Measurements from ENCODE around the gene STS. TPM values are rescaled to one million over a fixed set of nuclear protein-coding genes. Genes with fewer than 3 reads are reported as not detected.
"Not testable (repeated sequence)": the region's sequence is repeated elsewhere in the genome, so short reads cannot be mapped to it uniquely, and the experiment has no call there.

STS gene
- total RNA-seq, 1 experiment from 2014 or later = 1.9 TPM

DNA sequence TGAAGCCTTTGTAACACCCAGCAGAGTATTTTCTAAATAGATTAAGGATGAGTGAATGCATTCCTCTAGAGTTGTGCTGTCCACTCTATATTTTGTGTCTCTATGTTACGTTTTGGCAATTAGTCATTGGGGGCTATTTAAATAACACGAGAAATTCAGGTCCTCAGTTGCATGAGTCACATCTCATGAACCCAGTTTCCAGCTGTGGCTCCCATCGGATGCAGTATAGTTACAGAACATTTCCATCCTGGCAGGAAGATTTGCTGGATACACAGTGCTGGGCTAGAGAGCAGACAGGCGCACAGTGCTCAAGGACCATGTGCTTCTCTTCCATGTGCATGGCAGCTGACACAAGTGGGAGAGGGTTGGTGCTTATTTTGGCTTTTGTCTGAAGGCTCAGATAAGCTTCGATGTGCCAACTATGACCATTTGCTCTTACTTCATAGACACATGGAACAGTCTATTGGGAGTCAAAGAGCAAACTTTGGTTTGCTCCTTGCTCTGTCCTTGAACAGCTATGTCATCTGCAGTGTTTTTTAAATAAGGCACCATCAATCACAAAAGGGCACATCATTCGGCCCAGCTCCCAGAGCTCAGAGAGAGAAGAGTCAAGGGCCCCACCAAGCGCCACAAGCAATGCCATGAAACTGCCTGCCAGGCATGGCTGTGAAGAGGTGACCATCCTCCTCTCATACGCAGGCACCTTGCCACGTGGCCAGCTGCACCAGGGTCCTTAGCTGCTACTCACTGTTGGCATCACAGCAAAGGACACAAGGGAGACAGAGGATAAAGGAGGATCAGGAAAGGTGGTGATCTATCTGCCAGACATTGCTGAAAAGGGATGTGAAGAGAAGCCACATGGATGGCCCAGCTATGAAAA lies 8.1 kb upstream of the STS start:
- DNase-seq (ENCODE audit: low spot score) = peak; percentile 69

DNA sequence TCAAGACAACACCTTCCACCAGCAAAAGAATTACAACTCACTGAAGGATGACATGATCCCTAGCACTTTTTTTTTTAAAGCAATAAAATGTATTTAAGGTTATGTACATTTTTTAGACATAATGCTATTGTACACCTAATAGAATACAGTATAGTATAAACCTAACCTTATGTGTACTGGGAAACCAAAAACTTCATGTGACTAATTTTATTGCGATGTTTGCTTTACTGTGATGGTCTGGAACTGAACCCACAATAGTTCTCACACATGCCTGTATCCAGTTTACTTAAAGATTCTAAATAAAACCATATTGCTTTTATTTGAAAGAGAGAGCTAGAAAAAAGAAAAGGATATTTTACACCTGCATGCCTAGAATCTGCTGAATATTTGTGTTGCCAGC lies 4.4 kb upstream of the STS start:
- DNase-seq (ENCODE audit: low spot score) = no peak

DNA sequence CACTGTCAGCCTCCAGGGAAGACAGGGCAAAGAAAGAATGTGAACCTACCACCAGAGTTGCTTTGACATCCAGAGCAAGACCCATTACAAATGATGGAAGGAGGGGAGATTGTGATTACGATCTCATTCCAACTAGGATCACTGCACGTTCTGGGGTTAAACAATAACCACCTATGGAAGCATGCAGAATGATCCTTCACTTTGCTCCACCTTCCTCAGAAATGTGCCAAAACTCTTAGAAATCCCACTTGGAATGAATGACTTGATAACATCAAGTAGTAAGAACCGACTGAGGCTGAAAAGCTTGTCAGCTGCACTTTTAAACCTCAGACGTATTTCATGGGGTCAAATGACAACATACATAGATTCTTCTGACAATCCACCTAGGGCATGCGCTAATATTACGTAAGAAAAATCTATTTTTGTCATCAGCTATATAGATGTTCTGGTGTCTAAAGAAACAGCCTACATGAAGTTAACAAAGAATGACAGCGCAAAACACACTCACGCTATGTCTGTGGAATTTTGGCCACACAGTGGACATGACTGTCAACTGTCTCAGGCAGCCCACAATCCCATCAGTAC lies 3.5 kb upstream of the STS start:
- no peak for DNase-seq (ENCODE audit: low spot score)

DNA sequence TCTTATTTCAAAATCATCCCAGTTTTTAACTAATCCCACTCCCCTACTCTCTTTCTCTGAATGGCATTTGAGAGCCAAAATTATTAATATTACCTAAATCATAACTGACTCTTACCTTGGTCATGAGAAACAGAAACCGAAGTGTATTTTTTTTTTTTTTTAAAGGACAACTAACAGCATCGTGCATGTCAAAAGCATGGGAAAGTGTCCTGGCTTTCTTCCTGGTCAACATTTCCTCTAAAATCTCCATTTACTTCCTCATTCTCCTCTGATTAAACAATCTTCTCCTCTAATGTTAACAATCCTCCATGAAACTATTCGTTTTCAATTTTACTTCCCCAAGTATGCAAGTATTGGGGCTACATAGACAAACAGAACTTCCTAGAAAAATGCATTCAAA lies 2.1 kb upstream of the STS start:
- no peak for DNase-seq (ENCODE audit: low spot score)

DNA sequence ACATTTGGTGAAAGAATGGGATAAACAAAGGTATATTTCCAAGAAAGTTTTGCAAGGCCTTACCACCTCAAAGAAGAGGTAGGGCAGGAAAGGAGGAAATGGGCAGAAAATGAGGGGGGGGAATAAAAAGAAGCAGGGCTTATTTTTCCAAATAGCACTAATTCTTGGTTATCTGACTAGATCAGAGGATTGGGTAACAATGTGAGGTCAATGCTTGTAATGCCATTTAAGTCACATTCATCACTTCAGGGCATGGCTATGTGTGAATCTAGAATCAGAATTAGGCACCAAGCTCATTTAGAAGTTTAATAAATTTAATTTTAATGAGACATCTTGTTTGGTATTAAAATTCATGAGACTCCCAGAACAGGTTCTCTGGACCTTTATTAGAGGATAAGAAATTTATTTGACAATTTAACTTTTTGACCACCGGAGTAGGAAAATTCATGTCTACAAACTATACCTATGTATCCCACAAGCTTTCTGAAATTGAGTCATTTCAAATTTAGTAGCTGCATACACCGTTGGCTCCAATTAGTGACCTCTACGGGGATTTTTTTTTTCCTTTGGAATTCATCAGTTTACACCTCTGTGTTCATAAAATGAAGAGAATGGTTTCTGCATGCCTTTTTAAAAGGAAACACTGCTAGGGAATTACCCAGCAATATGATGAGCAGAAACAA lies 1.4 kb upstream of the STS start:
- no peak for DNase-seq (ENCODE audit: low spot score)

DNA sequence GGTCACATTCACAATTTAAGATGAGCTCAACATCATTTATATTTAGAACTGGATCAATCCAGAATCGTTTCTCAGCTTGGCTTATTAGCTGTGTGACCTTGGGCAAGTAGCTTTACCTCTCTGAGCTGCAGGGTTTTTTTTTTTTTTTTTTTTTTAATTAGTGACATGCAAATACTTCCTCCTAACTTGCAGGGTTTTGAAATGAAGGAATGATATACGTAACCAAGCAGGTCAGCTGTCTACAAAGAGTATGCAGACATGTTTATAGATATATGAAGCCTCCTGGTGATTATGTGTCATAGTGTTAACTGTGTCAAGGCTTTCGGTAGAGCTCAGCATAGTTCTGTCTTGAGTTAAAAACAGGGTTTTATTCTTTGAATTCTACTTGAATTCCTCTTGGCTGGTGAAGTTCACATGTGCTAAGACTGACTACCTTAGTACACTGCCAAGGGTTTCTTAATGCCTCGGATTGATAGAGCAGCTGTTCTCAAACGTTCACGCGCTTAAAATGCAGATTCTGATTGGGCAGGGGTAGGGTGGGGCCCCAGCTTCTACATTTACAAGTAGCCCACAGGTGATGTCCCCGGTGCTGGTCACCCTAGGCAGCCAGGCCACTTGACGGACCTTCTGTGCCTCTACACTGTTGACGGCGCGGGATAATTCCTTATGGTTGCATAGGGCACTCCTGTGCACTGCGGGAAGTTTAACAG lies 654 bp upstream of the STS start:
- DNase-seq (ENCODE audit: low spot score) = peak; percentile 2

DNA sequence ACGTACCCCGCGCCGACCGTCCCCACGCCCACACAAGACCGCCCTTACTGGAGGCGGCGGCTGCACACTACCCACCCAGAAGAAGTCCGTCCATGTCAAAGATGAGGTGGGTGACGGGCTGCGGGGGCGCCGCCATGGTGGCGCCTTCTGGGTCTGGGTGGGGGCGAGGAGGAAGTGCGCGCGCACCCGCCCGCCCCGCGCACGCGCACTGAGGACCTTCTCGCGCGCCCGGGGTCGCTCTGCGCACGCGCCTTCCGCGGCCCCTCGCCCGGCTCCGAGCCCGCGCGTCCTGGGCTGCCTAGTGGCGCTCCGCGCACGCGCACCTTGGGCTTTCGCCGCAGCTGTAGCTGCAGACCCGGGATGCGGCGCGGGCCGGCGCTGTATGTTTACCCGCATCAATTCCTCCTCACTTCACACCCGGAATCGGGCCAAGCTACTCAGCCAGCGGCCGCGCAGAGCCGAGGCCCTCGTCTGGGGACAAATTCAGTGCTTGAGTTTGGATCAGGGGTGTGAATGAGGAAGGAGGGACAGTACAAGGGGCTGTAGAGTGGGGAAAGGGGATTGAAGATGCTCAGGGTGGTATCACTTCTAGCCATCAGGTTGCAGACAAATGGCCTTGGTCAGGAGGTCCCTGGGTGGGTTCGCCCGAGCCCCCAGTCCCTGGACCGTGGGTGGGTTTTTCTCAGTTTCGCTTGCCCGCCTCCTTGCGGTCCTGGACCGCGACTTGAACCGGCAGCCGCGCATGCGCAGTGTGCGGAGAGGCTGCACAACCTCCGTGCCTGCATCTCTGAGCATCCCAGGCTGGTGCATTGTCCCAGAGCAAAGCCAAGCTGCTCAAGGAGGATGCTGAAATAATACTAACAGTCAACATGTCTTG lies 704 bp downstream of the STS start, which contains the start of gene PUDP:
Gene PUDP, minus strand, starts transcription at position 176 of the 877 bp plus-strand sequence. Its CDS starts 40 bp downstream, at position 136.
- DNase-seq (ENCODE audit: low spot score) = peak; percentile 73

DNA sequence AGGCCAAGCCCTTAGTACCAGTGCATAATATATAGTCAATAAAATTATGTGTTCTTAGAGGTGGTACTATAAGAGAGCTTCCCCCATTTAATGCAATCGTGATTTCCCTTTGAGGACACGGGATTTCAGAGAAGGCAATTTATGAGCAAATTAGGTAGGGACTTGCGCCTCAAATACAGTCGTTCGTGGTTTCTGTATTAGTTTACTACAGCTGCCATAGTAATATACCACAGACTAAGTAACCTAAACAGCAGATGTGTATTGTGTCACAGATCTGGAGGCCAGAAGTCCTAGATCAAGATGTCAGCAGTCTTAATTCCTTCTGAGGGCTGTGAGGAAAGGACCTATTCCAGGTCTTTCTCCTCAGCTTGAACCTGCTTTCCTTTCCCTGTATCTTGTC lies 1.9 kb downstream of the STS start:
- DNase-seq (ENCODE audit: low spot score) = no peak

DNA sequence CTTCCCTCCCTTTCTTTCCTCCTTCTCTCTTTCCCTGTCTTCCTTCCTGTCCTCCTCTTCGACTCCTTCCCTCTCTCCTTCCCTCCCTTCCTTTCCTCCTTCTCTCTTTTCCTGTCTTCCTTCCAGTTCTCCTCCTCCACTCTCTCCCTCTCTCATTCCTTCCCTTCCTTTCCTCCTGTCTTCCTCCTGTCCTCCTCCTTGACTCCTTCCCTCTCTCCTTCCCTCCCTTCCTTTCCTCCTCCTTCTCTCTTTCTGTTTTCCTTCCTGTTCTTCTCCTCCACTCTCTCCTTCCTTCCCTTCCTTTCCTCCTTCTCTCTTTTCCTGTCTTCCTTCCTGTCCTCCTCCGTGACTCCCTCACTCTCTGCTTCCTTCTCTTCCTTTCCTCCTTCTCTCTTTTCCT lies 5.7 kb downstream of the STS start:
- no peak for DNase-seq (ENCODE audit: low spot score)

DNA sequence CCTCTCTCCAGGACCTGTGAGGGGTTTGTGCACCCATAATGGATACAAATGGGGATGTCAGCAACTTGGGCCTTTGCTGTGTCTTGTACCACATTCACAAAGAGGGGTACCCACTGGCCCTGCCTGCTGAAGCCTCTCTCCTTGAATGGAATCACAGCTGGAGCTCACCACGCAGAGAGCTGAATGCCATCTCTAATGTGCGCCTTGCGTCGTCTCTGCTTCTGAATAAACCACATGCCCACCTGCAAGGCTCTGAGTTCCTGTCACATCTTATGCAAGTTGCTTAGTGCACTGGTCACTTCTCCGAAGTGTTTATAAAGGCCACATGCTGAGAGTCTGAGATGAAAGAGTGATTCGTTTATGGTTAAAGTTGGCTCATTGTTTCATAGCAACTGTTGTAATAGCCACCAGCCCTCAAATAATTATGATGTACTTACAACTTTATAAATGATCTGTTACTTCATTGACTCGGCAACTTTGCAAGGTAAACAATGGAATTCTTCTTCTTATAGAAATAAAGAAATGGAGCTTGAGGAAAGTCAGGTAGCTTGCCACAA lies 6.6 kb downstream of the STS start:
- no peak for DNase-seq (ENCODE audit: low spot score)

DNA sequence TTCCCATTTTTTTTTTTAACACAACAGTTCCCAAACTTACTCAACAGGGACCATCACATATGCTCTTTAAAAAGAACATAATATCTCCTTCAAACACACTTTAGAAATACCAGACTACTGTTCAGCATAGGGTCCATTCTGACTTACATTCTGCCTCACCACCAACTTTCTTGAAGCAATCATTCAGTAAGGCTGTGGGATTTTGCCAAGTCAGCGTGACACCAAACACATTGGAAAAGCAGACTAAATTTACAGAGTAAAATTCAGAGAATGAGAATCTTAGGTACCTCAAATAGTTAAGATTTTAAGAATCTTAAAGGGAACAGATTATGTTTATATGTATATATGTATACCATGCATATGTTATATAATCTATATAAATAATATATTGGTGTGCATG lies 7.7 kb downstream of the STS start:
- DNase-seq (ENCODE audit: low spot score) = no peak

DNA sequence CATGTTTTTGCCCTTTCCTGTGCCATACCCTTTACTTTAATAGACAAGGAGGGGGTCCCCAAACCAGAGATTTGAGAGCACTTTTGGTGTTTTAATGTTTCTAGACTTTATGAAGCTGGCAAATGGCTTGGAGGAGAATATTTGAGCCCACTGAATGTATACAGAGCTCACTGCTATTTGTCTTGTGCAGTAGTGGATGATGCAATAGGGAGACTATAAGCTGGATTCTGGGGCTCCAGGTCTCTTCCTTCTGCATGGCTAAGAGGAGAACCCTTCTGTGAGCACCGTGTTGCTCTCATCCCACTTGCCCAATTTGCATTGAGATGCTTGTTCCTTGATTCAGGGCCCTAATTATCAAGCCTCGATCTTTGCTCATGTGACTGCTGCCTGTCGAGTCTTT lies 9.4 kb downstream of the STS start:
- DNase-seq (ENCODE audit: low spot score) = no peak

DNA sequence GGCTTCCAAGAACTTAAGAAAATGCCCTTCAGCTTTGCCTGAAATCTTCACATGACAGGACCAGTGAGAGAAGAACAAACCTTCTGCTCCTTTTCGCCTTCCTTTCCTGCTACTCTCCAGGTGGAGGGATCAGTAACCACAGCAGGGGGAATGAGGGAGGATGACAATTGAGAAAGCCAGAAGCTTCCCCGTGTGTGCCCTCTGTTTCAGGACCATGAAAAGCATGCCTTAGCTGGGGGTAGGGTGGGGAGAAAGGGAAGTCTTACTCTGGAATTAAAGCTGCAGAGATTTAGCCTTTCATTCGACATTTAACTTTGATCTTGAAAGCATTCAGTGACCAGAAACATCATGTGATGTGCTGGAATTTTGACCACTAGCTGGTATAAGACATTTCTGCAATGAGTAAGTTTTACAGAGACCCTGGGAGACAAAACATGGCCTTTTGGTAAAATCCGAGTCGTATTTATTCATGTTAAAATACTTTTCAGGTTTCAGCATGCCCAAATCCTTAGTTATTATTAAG lies 11.0 kb downstream of the STS start:
- DNase-seq (ENCODE audit: low spot score) = peak; percentile 5

DNA sequence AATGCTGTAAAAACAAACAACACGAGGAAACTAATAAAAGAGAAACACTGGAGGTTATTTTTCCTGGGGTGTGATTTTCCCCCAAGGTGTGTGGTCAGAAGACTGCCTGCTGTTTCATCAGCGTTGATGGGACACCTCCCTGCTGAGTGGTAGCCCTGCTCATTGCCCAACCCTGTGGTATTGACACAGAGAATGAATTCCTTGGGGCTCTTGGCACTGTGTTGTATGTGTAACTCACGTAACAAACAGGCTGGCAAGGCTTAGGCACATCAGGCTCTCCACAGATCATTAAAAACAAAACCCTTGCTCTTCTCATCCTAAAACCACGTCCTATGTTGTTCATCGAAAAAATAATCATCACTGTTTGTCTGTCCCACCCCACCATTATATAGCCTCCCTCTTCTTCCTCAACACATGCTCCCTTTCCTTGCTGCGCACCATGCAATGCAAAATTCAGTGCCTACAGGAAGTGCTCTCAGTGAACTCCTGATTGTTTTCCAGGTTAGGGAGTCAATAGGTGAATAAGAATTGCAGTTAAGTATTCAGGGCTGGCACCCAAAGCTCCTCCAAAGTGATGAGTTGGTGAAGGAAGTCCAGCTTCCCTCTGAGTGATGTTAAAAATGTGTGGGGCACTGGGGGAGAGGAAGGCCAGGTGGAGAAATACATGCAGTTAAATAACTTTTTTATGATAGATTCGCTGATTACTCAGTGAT lies 11.8 kb downstream of the STS start:
- peak; percentile 30 for DNase-seq (ENCODE audit: low spot score)

DNA sequence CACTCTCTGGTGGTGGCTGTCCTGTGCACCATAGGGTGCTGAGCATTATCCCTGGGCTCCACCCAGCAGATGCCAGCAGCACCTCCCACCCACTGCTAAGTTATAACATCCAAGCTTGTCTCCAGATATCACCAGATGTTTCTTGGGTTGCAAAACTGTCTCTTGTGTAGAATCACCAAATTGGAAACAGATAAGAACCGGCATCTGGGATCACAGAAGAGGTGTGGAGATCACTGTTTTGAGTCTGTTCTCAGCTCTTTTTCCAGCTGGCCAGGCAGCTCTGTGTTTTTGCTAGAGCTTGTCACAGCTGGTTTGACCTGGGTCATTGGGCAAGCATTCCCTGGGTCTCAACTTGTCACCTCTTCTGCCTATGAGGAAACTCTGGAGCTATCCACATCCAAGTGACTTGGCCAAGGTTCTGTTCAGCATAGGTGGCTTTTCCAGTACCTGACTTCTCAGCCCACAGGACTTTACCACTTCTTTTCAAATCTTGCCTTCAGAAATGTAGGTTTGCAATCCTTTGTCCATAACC lies 15.7 kb downstream of the STS start:
- no peak for DNase-seq (ENCODE audit: low spot score)

DNA sequence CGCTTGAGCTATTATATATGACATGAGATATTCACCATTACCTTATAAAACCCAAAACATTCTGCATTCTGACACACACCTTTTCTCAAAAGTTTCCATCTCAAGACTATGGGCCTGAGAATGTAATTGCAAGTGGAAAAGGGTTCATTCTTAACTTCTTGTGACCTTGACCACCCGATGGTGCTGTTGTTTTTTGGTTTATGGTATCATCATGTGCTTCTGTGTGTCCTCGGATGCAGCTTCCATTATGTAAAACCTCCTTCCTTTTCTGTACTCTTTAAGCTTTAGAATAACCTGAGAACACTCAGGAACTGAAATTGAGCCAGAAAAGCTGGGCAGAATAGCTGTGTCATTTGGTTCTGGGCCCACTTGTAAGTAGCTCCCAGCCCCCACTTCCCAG lies 16.7 kb downstream of the STS start:
- DNase-seq (ENCODE audit: low spot score) = no peak

DNA sequence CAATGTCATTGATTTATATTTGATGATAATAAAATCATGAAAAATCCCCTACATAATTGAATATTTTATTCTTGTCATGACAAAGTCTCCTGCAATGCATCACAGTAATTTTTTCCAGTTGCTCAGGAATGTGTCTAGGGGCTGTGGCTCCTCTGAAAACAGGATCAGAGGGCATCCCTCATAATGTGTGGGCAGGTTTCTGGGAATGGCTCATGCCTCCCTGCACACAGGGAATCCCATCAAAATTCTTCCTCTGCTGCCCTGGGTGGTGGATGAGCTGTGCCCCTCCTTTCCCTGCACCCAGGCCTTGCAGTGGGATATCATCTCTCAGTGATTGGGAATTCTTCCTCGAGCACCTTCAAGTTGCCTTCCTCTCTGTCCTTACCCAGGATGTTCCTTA lies 20.9 kb downstream of the STS start:
- DNase-seq (ENCODE audit: low spot score) = no peak

DNA sequence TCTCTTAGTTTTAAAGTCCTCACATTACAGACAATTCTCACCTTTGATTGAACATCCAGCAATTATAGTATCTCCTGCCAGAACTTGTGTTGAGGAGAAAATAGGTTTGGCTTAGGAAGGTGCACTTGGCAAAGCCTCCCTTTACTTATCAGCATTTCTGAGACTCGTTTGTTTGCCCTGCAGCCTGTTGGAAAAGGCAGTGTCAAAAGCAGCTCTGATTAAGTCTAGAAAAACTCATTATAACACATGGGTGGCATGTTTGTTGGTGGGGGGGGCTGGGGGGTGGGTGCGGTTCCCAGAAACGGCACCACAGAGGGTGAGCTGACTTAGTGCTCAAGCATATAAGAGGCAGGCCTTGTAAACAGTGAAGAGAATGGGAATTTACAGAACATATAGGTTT lies 22.1 kb downstream of the STS start:
- DNase-seq (ENCODE audit: low spot score) = no peak

DNA sequence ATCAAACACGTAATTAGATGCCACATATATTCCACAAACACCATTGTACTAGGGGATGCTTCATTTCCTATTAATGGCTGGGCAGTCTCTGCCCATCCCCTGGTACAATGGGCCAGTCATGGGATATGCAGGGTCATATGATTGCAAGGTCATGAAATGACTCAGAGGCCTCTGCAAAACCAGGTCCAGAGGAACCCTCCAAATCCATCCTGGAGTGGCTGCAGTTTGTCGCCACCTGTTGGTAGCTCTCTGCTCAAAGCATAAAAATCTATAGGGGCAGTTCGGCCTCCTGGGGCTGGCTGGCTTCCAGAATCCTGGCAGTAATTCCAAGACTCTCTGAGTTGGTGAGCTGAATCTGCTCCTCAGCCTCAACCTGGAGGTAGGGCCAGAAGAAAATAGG lies 23.4 kb downstream of the STS start:
- DNase-seq (ENCODE audit: low spot score) = peak; percentile 40

DNA sequence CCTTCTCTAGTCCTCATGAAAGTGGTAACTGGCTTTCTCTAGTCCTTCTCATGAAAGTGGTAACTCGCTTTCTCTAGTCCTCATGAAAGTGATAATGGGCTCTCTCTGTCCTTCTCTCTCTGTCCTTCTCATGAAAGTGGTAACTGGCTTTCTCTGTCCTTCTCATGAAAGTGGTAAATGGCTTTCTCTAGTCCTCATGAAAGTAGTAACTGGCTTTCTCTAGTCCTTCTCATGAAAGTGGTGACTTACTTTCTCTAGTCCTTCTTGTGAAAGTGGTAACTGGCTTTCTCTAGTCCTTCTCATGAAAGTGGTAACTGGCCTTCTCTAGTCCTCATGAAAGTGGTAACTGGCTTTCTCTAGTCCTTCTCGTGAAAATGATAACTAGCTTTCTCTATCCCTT lies 31.3 kb downstream of the STS start:
- DNase-seq (ENCODE audit: low spot score) = not testable (repeated sequence)

Measured in A172 (cell line).